Activated CD8-positive, alpha-beta T cell treated with anti-CD3 and anti-CD28 coated beads, Interleukin-2, amount 10 ng/mL, durations not matched to agents 7 days and 5 days (primary cell): ENCODE measurements around the gene LRRTM4. TPM values are rescaled to one million over a fixed set of nuclear protein-coding genes. Genes with fewer than 3 reads are reported as not detected.
"Not testable (repeated sequence)": the region's sequence is repeated elsewhere in the genome, so short reads cannot be mapped to it uniquely, and the experiment has no call there.

Source experiments
- ATAC-seq: fragments of 150-1000 bp; cut with Tn5 transposase; one replicate; pipeline ENCODE4 v1.10.0; 2021; ENCODE audit warnings: moderate library complexity
- CTCF ChIA-PET: fragments of 350-600 bp; sonication (Branson Sonifier 250); formaldehyde crosslinking; loops from one replicate; lab custom pipeline; 2021; ENCODE audit warnings: antibody characterized with exemption; lab: Charles Lee
- POLR2A ChIA-PET: fragments of 350-600 bp; sonication (Branson Sonifier 250); formaldehyde crosslinking; loops from one replicate; lab custom pipeline; 2021; ENCODE audit warnings: antibody characterized with exemption; lab: Charles Lee
- DNase-seq: peaks from one replicate; pipeline ENCODE4 v3.0.0-alpha.2; 2020
- H3K27ac Mint-ChIP-seq: one replicate; pipeline ENCODE4 v1.8.0; 2021; ENCODE audit warnings: mild to moderate bottlenecking, mixed read lengths
- H3K27me3 Mint-ChIP-seq: one replicate; pipeline ENCODE4 v1.8.0; 2021; ENCODE audit warnings: low read depth, mixed read lengths
- H3K36me3 Mint-ChIP-seq: one replicate; pipeline ENCODE4 v1.8.0; 2021; ENCODE audit warnings: low read depth, mixed read lengths
- H3K4me1 Mint-ChIP-seq: one replicate; pipeline ENCODE4 v1.8.0; 2021; ENCODE audit warnings: low read depth, mixed read lengths
- H3K4me3 Mint-ChIP-seq: one replicate; pipeline ENCODE4 v1.8.0; 2021; ENCODE audit warnings: mild to moderate bottlenecking, mixed read lengths
- H3K9me3 Mint-ChIP-seq: one replicate; pipeline ENCODE4 v1.8.0; 2022; ENCODE audit warnings: mixed read lengths; ENCODE audit not compliant: insufficient read depth
- total RNA-seq, 2 experiments: library from RNA; stranded (reverse); gene quantifications; one replicate each; pipeline ENCODE4 v1.2.3, GENCODE V29; 2021

Gene LRRTM4
- total RNA-seq, 2 experiments from 2014 or later, result not detected

GRCh38 chr2:77142141-77142540 is 380.0 kb downstream of the LRRTM4 start:
- CTCF ChIA-PET, result no interaction called here
- H3K27ac Mint-ChIP-seq, result no peak overlapping the region

GRCh38 chr2:77128479-77128878 is 393.7 kb downstream of the LRRTM4 start:
- POLR2A ChIA-PET, H3K4me3 Mint-ChIP-seq, H3K27me3 Mint-ChIP-seq, H3K27ac Mint-ChIP-seq, CTCF ChIA-PET, H3K4me1 Mint-ChIP-seq, ATAC-seq, DNase-seq, H3K36me3 Mint-ChIP-seq: not testable (repeated sequence)
- H3K9me3 Mint-ChIP-seq, result peaks cover 19% of the 10 kb centered on the region

More at GRCh38 chr2:77142141-77142540, 380.0 kb downstream of the LRRTM4 start:
- POLR2A ChIA-PET, result no interaction called here
- Mint-ChIP-seq H3K4me3 (no peak overlapping the region), H3K9me3 (peaks cover 16% of the 10 kb centered on the region), H3K4me1 (no peaks in the 10 kb centered on the region), H3K36me3 (no peaks in the 10 kb centered on the region), H3K27me3 (no peaks in the 10 kb centered on the region)
- DNase-seq (no peak), ATAC-seq (no peak)

- Mint-ChIP-seq H3K9me3 (peaks cover 15% of the 10 kb centered on the region), H3K36me3 (no peaks in the 10 kb centered on the region)
- CTCF ChIA-PET, result no interaction called here
Measured at GRCh38 chr2:77127345-77127744, 394.8 kb downstream of the LRRTM4 start.

GRCh38 chr2:77121518-77121917 is 400.7 kb downstream of the LRRTM4 start:
- Mint-ChIP-seq H3K27ac (no peak overlapping the region), H3K9me3 (peaks cover 10% of the 10 kb centered on the region), H3K4me1 (no peaks in the 10 kb centered on the region), H3K27me3 (no peaks in the 10 kb centered on the region), H3K4me3 (no peak overlapping the region), H3K36me3 (no peaks in the 10 kb centered on the region)
- POLR2A ChIA-PET, result no interaction called here
- no peak for DNase-seq
- CTCF ChIA-PET, result no interaction called here
- no peak for ATAC-seq

More at GRCh38 chr2:77127345-77127744, 394.8 kb downstream of the LRRTM4 start:
- no peak overlapping the region for H3K4me3 Mint-ChIP-seq
- H3K4me1 Mint-ChIP-seq, result no peaks in the 10 kb centered on the region
- no peaks in the 10 kb centered on the region for H3K27me3 Mint-ChIP-seq
- ATAC-seq (no peak), DNase-seq (no peak)
- no peak overlapping the region for H3K27ac Mint-ChIP-seq
- POLR2A ChIA-PET, result no interaction called here

- Mint-ChIP-seq H3K4me3 (no peak overlapping the region), H3K27ac (no peak overlapping the region), H3K27me3 (no peaks in the 10 kb centered on the region), H3K36me3 (no peaks in the 10 kb centered on the region), H3K9me3 (peaks cover 11% of the 10 kb centered on the region), H3K4me1 (no peaks in the 10 kb centered on the region)
- no peak for ATAC-seq
- DNase-seq, result no peak
- ChIA-PET CTCF (no interaction called here), POLR2A (no interaction called here)
Measured at GRCh38 chr2:77119333-77119732, 402.8 kb downstream of the LRRTM4 start.

- Mint-ChIP-seq H3K9me3 (peaks cover 15% of the 10 kb centered on the region), H3K36me3 (no peaks in the 10 kb centered on the region), H3K27ac (no peak overlapping the region), H3K4me3 (no peak overlapping the region), H3K4me1 (no peaks in the 10 kb centered on the region), H3K27me3 (no peaks in the 10 kb centered on the region)
- ATAC-seq (no peak), DNase-seq (no peak)
- ChIA-PET CTCF (no interaction called here), POLR2A (no interaction called here)
Measured at GRCh38 chr2:77108915-77109314, 413.3 kb downstream of the LRRTM4 start.

GRCh38 chr2:77105008-77105407 is 417.2 kb downstream of the LRRTM4 start:
- Mint-ChIP-seq H3K36me3 (no peaks in the 10 kb centered on the region), H3K27me3 (no peaks in the 10 kb centered on the region), H3K4me3 (no peak overlapping the region), H3K4me1 (no peaks in the 10 kb centered on the region), H3K9me3 (peaks cover 17% of the 10 kb centered on the region), H3K27ac (no peak overlapping the region)
- POLR2A ChIA-PET, result no interaction called here
- CTCF ChIA-PET, result no interaction called here
- ATAC-seq, result no peak
- DNase-seq, result no peak

GRCh38 chr2:77104554-77104953 is 417.6 kb downstream of the LRRTM4 start:
- no peaks in the 10 kb centered on the region for H3K36me3 Mint-ChIP-seq
- ATAC-seq (no peak), DNase-seq (no peak)
- no peak overlapping the region for H3K4me3 Mint-ChIP-seq
- no peak overlapping the region for H3K27ac Mint-ChIP-seq
- POLR2A ChIA-PET, result no interaction called here
- CTCF ChIA-PET, result no interaction called here
- no peaks in the 10 kb centered on the region for H3K4me1 Mint-ChIP-seq
- no peaks in the 10 kb centered on the region for H3K27me3 Mint-ChIP-seq
- peaks cover 17% of the 10 kb centered on the region for H3K9me3 Mint-ChIP-seq

GRCh38 chr2:77102927-77103326 is 419.2 kb downstream of the LRRTM4 start:
- Mint-ChIP-seq H3K4me1 (no peaks in the 10 kb centered on the region), H3K36me3 (no peaks in the 10 kb centered on the region), H3K9me3 (peaks cover 15% of the 10 kb centered on the region), H3K27ac (no peak overlapping the region), H3K27me3 (no peaks in the 10 kb centered on the region), H3K4me3 (no peak overlapping the region)
- POLR2A ChIA-PET, result no interaction called here
- CTCF ChIA-PET, result no interaction called here
- no peak for DNase-seq
- ATAC-seq, result no peak

- CTCF ChIA-PET, result no interaction called here
Measured at GRCh38 chr2:77101796-77102452, 420.3 kb downstream of the LRRTM4 start.

GRCh38 chr2:77099961-77100360 is 422.2 kb downstream of the LRRTM4 start:
- Mint-ChIP-seq H3K27ac (no peak overlapping the region), H3K9me3 (peaks cover 15% of the 10 kb centered on the region), H3K36me3 (no peaks in the 10 kb centered on the region), H3K27me3 (no peaks in the 10 kb centered on the region), H3K4me1 (no peaks in the 10 kb centered on the region), H3K4me3 (no peak overlapping the region)
- ChIA-PET CTCF (no interaction called here), POLR2A (no interaction called here)
- ATAC-seq (no peak), DNase-seq (no peak)

More at GRCh38 chr2:77101796-77102452, 420.3 kb downstream of the LRRTM4 start:
- Mint-ChIP-seq H3K4me3 (no peak overlapping the region), H3K27me3 (no peaks in the 10 kb centered on the region), H3K36me3 (no peaks in the 10 kb centered on the region), H3K27ac (no peak overlapping the region), H3K9me3 (peaks cover 13% of the 10 kb centered on the region), H3K4me1 (no peaks in the 10 kb centered on the region)
- POLR2A ChIA-PET, result no interaction called here
- DNase-seq (no peak), ATAC-seq (no peak)

- CTCF ChIA-PET, H3K27me3 Mint-ChIP-seq, H3K27ac Mint-ChIP-seq, H3K9me3 Mint-ChIP-seq, H3K36me3 Mint-ChIP-seq, POLR2A ChIA-PET, H3K4me1 Mint-ChIP-seq, DNase-seq, ATAC-seq, H3K4me3 Mint-ChIP-seq: not testable (repeated sequence)
Measured at GRCh38 chr2:77095525-77095924, 426.7 kb downstream of the LRRTM4 start.

GRCh38 chr2:77095096-77095495 is 427.1 kb downstream of the LRRTM4 start:
- no peak overlapping the region for H3K27ac Mint-ChIP-seq

More at GRCh38 chr2:77095096-77095495, 427.1 kb downstream of the LRRTM4 start:
- Mint-ChIP-seq H3K27me3 (no peaks in the 10 kb centered on the region), H3K4me3 (no peak overlapping the region), H3K36me3 (no peaks in the 10 kb centered on the region), H3K4me1 (no peaks in the 10 kb centered on the region), H3K9me3 (peaks cover 9% of the 10 kb centered on the region)
- POLR2A ChIA-PET, result no interaction called here
- no peak for DNase-seq
- CTCF ChIA-PET, result no interaction called here
- no peak for ATAC-seq
